NT2/D1 (cell line): ENCODE results near the gene SIK2.

Experiments
- DNase-seq: peaks from one replicate; pipeline ENCODE4 v3.0.0-alpha.2; 2011; ENCODE audit warnings: low read depth, low spot score
- H3K27me3 ChIP-seq: 2 replicates; pipeline ENCODE4 v1.6.0; 2011; ENCODE audit warnings: mild to moderate bottlenecking; ENCODE audit not compliant: insufficient read length, insufficient read depth
- H3K36me3 ChIP-seq: 2 replicates; pipeline ENCODE4 v1.6.1; 2011; ENCODE audit warnings: mild to moderate bottlenecking, low read length, mixed read lengths; ENCODE audit not compliant: insufficient read depth, insufficient read length
- H3K4me1 ChIP-seq: 2 replicates; pipeline ENCODE4 v1.5.1; 2011; ENCODE audit not compliant: insufficient read depth, insufficient read length
- H3K4me3 ChIP-seq: 2 replicates; pipeline ENCODE4 v1.5.1; 2011; ENCODE audit warnings: low read depth; ENCODE audit not compliant: insufficient read length
- H3K9ac ChIP-seq: 2 replicates; pipeline ENCODE4 v1.6.0; 2011; ENCODE audit warnings: low read depth; ENCODE audit not compliant: insufficient read length
- H3K9me3 ChIP-seq: 2 replicates; pipeline ENCODE4 v1.5.1; 2011; ENCODE audit warnings: mild to moderate bottlenecking, low read length; ENCODE audit not compliant: insufficient read depth
- SUZ12 ChIP-seq: IDR thresholded peaks from 2 replicates; pipeline ENCODE4 v1.6.1; 2011; ENCODE audit not compliant: insufficient read length, insufficient read depth; ENCODE audit errors: extremely low read depth
- YY1 ChIP-seq: IDR thresholded peaks from 2 replicates; pipeline ENCODE4 v1.6.1; 2011; ENCODE audit not compliant: insufficient read length, insufficient read depth
- ZNF274 ChIP-seq: IDR thresholded peaks from 2 replicates; pipeline ENCODE4 v1.6.1; 2011; ENCODE audit warnings: mild to moderate bottlenecking, low read depth, low read length

Gene SIK2

GRCh38 chr11:111739299-111739698, 137.1 kb downstream of the SIK2 start:
- H3K4me3 ChIP-seq, result no peak overlapping the region
- peaks cover 16% of the 10 kb centered on the region for H3K4me1 ChIP-seq
- no peaks in the 10 kb centered on the region for H3K9me3 ChIP-seq
- no peak overlapping the region for H3K9ac ChIP-seq
- TF ChIP-seq SUZ12 (no peak), ZNF274 (no peak)
- DNase-seq, result no peak
- H3K27me3 ChIP-seq, result no peaks in the 10 kb centered on the region
- peaks cover 45% of the 10 kb centered on the region for H3K36me3 ChIP-seq

DNA sequence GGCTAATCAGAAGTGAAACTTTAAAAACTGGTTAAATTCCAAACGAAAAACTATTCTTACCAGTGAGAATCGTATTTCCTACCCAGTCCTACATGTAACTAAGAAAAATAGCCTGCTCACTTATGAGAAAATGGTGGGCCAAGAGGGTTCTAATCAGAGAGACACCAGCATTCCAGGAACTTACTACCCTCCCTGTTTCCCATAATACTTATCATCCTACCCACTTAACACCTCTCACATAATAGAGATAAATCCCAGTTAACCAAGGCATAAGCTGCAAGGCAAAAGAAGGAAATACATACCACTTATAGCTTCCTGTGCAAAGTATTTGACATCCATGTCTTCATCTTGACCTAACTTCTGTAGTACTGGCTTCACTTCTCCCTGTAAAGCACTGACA, 139.5 kb downstream of the SIK2 start:
- no peak for DNase-seq

GRCh38 chr11:111743700-111744099, 141.5 kb downstream of the SIK2 start:
- Histone ChIP-seq H3K4me1 (no peaks in the 10 kb centered on the region), H3K27me3 (no peaks in the 10 kb centered on the region), H3K9me3 (no peaks in the 10 kb centered on the region), H3K9ac (no peak overlapping the region), H3K4me3 (no peak overlapping the region), H3K36me3 (peaks cover 60% of the 10 kb centered on the region)
- no peak for DNase-seq
- TF ChIP-seq ZNF274, result no peak
- no peak for TF ChIP-seq YY1
- no peak for TF ChIP-seq SUZ12

More for the DNA sequence above, 139.5 kb downstream of the SIK2 start:
- TF ChIP-seq ZNF274 (no peak), SUZ12 (no peak), YY1 (no peak)
- no peaks in the 10 kb centered on the region for H3K9me3 ChIP-seq
- peaks cover 12% of the 10 kb centered on the region for H3K4me1 ChIP-seq
- no peak overlapping the region for H3K9ac ChIP-seq
- no peaks in the 10 kb centered on the region for H3K27me3 ChIP-seq
- no peak overlapping the region for H3K4me3 ChIP-seq
- peaks cover 56% of the 10 kb centered on the region for H3K36me3 ChIP-seq

- H3K27me3 ChIP-seq, result no peaks in the 10 kb centered on the region
- DNase-seq, result no peak
- TF ChIP-seq YY1 (no peak), ZNF274 (no peak), SUZ12 (no peak)
- H3K9ac ChIP-seq, result no peak overlapping the region
- no peak overlapping the region for H3K4me3 ChIP-seq
- H3K36me3 ChIP-seq, result peaks cover 68% of the 10 kb centered on the region
- no peaks in the 10 kb centered on the region for H3K4me1 ChIP-seq
- H3K9me3 ChIP-seq, result no peaks in the 10 kb centered on the region
These were observed 143.7 kb downstream of the SIK2 start for GRCh38 chr11:111745719-111746504.

DNA sequence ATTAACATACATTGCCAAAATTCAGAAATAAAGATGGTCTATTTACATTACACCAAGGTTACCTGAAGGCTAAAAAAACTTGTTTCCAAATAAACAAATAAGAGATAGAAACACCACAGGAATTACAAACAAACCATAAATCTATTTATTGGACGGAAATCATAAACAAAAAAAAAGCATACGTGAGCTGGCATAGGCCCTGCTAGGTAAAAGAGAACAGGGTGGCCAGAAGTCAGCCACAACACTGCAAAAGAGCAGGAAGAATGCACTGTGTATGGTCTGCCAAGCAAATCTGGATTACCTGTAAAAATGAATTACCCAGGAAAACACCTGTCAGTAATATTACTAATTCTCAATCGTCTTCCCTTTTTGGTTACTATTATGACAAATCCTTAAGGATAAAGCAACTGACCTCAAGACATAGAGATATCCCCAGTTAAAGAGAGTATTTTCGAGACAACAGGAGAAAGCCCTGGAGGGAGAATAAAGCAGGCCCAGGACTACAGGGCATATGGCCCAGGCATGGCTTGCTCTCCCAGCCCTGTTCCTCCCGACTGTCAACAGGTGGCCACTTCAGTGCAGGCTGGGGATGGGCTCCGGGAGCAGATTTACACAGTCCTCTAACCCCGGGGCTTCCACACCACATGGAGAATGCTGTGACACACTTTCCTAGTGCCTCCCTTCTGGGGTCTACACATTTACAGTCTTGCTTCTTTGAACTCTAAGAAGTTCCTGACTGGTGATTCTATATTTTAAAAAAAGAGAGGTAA, 146.0 kb downstream of the SIK2 start:
- DNase-seq, result no peak
- Histone ChIP-seq H3K27me3 (no peaks in the 10 kb centered on the region), H3K9ac (no peak overlapping the region), H3K9me3 (no peaks in the 10 kb centered on the region), H3K36me3 (peaks cover 62% of the 10 kb centered on the region), H3K4me1 (no peaks in the 10 kb centered on the region), H3K4me3 (no peak overlapping the region)
- no peak for TF ChIP-seq YY1
- TF ChIP-seq ZNF274, result no peak
- TF ChIP-seq SUZ12, result no peak

- H3K9me3 ChIP-seq, result no peaks in the 10 kb centered on the region
- TF ChIP-seq YY1 (no peak), SUZ12 (no peak), ZNF274 (no peak)
- no peak overlapping the region for H3K4me3 ChIP-seq
- DNase-seq, result no peak
- H3K9ac ChIP-seq, result no peak overlapping the region
- H3K4me1 ChIP-seq, result no peaks in the 10 kb centered on the region
- peaks cover 62% of the 10 kb centered on the region for H3K36me3 ChIP-seq
- H3K27me3 ChIP-seq, result no peaks in the 10 kb centered on the region
These were observed 147.4 kb downstream of the SIK2 start for GRCh38 chr11:111749646-111750045.

DNA sequence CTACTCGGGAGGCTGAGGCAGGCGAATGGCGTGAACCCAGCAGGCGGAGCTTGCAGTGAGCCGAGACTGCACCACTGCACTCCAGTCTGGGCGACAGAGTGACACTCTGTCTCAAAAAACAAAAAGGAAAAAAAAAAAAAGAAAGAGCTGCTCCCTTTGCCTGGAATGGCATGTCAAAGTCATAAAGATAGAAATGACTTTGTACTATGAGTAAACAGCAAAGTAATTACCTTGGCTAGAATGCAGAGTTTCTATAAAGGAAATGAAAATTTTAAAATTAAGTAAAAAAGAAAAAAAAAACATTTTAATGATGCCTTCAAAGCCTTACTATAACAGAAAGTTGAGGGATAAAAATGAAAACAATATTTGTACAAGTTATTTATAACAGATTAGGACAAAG, 153.8 kb downstream of the SIK2 start:
- H3K4me1 ChIP-seq, result no peaks in the 10 kb centered on the region
- no peak overlapping the region for H3K9ac ChIP-seq
- H3K27me3 ChIP-seq, result no peaks in the 10 kb centered on the region
- TF ChIP-seq SUZ12 (no peak), ZNF274 (no peak), YY1 (no peak)
- peaks cover 66% of the 10 kb centered on the region for H3K36me3 ChIP-seq
- no peak for DNase-seq
- H3K9me3 ChIP-seq, result no peaks in the 10 kb centered on the region
- no peak overlapping the region for H3K4me3 ChIP-seq
